Thoracic aorta (tissue), 2 donors: Measurements from ENCODE around the gene RUBCNL. TPM values are rescaled to one million over a fixed set of nuclear protein-coding genes. Genes with fewer than 3 reads are reported as not detected.

ENCODE experiments used
- ATAC-seq: fragments of 150-250 bp; one replicate; pipeline ENCODE4 v1.8.0; 2017; ENCODE audit warnings: low read depth; ENCODE audit not compliant: insufficient number of reproducible peaks, low FRiP score
- DNase-seq: peaks from one replicate; pipeline ENCODE4 v3.0.0-alpha.2; 2020; ENCODE audit warnings: low spot score
- H3K27ac ChIP-seq, 2 donors: fragments of 200-600 bp; sonication (generic); 1 replicate in 1 of 2; 2 replicates in 1 of 2; pipeline ENCODE4 v1.5.1; 2016; ENCODE audit warnings: mild to moderate bottlenecking in 2 of 2, moderate library complexity in 2 of 2
- H3K27me3 ChIP-seq: fragments of 200-600 bp; sonication (generic); replicated peaks from 2 replicates; pipeline ENCODE4 v1.6.0; 2016; ENCODE audit warnings: mild to moderate bottlenecking; ENCODE audit not compliant: insufficient read depth
- H3K36me3 ChIP-seq: fragments of 200-600 bp; sonication (generic); one replicate; pipeline ENCODE4 v1.5.1; 2016
- H3K4me1 ChIP-seq, 2 donors: fragments of 200-600 bp; sonication (generic); 1 replicate in 1 of 2; 2 replicates in 1 of 2; pipeline versions ENCODE4 v1.5.1 to v1.6.0; 2016; ENCODE audit warnings: low read depth in 2 of 2, mild to moderate bottlenecking in 1 of 2; ENCODE audit not compliant: control insufficient read depth in 1 of 2
- H3K4me3 ChIP-seq: fragments of 200-600 bp; sonication (generic); 2 replicates; pipeline ENCODE4 v1.5.1; 2016; ENCODE audit warnings: mild to moderate bottlenecking
- H3K9me3 ChIP-seq: fragments of 200-600 bp; sonication (generic); 2 replicates; pipeline ENCODE4 v1.5.1; 2016
- total RNA-seq, 2 donors: library from RNA; depleted of rRNA; stranded (reverse); fragments of >200 nt; gene quantifications; one replicate each; pipeline versions ENCODE4 v1.1.0 to v1.2.3, GENCODE V29; 2016
- TF ChIP-seq, protein P1 (sequence below): fragments of 200-600 bp; sonication (generic); IDR thresholded peaks from one replicate; pipeline ENCODE4 v1.5.1; 2019; ENCODE audit warnings: antibody characterized with exemption

RUBCNL gene
- total RNA-seq, 2 donors from 2014 or later: 7.3 to 14.0 TPM

GRCh38 chr13:46402178-46402577 lies 15.1 kb upstream of the RUBCNL start:
- Histone ChIP-seq H3K4me1 (peaks cover 11 to 17% of the 10 kb centered on the region in 2 donors), H3K27ac (no peak overlapping the region), H3K9me3 (no peaks in the 10 kb centered on the region), H3K4me3 (no peak overlapping the region), H3K36me3 (no peaks in the 10 kb centered on the region), H3K27me3 (no peaks in the 10 kb centered on the region)
- no peak for ATAC-seq
- DNase-seq: no peak
- TF ChIP-seq, protein P1, sequence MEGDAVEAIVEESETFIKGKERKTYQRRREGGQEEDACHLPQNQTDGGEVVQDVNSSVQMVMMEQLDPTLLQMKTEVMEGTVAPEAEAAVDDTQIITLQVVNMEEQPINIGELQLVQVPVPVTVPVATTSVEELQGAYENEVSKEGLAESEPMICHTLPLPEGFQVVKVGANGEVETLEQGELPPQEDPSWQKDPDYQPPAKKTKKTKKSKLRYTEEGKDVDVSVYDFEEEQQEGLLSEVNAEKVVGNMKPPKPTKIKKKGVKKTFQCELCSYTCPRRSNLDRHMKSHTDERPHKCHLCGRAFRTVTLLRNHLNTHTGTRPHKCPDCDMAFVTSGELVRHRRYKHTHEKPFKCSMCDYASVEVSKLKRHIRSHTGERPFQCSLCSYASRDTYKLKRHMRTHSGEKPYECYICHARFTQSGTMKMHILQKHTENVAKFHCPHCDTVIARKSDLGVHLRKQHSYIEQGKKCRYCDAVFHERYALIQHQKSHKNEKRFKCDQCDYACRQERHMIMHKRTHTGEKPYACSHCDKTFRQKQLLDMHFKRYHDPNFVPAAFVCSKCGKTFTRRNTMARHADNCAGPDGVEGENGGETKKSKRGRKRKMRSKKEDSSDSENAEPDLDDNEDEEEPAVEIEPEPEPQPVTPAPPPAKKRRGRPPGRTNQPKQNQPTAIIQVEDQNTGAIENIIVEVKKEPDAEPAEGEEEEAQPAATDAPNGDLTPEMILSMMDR: no peak

- TF ChIP-seq, protein P1: no peak
These were observed 14.4 kb upstream of the RUBCNL start for GRCh38 chr13:46401432-46401831.

DNA sequence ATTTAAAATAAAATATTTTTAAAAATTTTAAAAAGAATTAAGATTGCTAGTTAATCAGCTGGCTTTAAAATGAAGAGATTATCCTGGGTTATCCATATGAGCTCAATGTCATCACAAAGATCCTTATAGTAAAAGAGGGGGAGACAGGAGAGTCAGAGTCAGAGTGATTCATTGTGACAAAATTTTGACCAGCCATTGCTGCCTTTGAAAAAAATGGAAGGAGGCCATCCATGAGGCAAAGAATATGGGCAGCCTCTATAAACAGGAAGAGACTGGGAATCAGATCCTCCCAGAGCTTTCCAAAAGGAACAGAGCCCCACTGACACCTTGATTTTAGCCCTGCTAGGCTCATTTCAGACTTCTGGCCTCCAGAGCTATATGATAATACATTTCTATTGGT lies 9.3 kb upstream of the RUBCNL start:
- H3K27ac ChIP-seq: no peak overlapping the region
- no peak overlapping the region for H3K4me3 ChIP-seq
- TF ChIP-seq, protein P1: no peak
- DNase-seq: no peak
- H3K9me3 ChIP-seq: no peaks in the 10 kb centered on the region
- H3K4me1 ChIP-seq: peaks cover 11 to 16% of the 10 kb centered on the region in 2 donors
- H3K27me3 ChIP-seq: no peaks in the 10 kb centered on the region
- ATAC-seq: no peak
- H3K36me3 ChIP-seq: no peaks in the 10 kb centered on the region

More at GRCh38 chr13:46401432-46401831, 14.4 kb upstream of the RUBCNL start:
- no peak overlapping the region for H3K27ac ChIP-seq
- H3K4me3 ChIP-seq: no peak overlapping the region
- ATAC-seq (no peak), DNase-seq (no peak)
- no peaks in the 10 kb centered on the region for H3K27me3 ChIP-seq
- no peaks in the 10 kb centered on the region for H3K9me3 ChIP-seq
- H3K36me3 ChIP-seq: no peaks in the 10 kb centered on the region
- peaks cover 11 to 17% of the 10 kb centered on the region in 2 donors for H3K4me1 ChIP-seq

DNA sequence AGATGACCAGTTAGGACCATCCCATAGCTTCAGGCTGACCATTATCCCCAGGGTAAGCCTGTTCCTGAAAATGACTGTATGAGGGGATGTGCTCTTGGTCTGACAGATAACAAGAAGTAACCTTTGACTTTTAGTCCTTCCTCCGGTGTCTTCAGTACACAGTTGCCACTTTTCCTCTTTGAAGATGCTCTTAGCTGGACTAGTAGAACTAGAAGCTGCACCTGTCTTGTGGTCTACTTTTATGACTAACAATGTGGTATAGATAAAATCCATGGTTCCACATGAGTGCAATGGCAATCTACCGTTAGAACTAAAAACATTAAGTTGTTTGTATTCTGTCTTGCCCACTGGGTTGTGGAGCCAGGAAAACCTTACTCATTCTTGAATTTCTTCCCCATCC lies 5.9 kb upstream of the RUBCNL start:
- Histone ChIP-seq H3K9me3 (no peaks in the 10 kb centered on the region), H3K36me3 (no peaks in the 10 kb centered on the region), H3K27ac (no peak overlapping the region), H3K4me1 (peaks cover 0 to 6% of the 10 kb centered on the region in 2 donors), H3K4me3 (no peak overlapping the region), H3K27me3 (no peaks in the 10 kb centered on the region)
- TF ChIP-seq, protein P1: no peak
- ATAC-seq: no peak
- no peak for DNase-seq

DNA sequence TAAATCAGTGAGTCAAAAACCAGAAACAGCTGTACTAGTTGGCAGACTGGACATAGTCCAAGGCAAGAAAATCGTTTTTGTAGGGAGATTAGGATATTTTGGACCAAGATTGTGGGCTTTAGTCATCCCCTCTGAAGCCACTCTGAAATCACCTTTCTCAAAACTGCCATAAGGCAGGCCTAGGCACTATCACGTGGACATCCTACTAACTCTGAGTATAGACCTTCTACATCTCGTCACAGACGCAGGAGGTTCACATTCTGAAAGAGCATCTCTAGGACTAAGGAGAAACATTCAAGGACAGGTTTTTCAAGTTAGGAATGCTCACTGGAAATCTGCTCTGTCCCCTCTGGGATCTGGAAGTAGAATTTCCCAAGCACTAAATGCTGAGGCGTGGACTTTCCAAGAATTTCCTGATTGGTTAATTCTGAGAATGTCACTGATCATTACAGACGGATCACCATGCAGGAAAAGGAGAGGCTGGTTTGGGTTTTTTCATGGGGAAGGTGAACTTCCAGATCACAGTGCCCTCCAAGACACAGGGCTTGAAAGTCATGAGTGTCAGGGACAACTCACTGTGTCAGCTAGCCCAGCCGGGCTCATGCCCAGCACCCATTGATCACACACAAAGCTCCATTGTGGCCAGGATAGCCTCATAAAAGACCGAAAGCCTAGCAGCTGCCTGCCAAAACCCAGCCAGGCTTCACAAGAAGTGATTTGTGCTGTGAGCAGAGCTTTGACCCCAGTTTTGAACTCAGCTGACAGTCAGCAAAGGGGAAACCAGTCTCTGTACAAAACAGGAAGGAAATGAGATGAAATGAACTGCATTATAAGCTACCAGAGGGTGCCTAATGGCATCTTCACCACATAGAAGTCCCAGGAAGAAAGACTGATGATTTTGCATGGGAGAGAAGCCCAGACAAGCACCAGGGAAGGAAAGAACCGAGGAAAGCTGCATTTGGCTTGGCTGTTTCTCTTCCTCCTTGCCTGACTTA lies 2.7 kb upstream of the RUBCNL start:
- H3K4me3 ChIP-seq: no peak overlapping the region
- DNase-seq (no peak), ATAC-seq (no peak)
- no peaks in the 10 kb centered on the region for H3K36me3 ChIP-seq
- H3K27ac ChIP-seq: no peak overlapping the region
- TF ChIP-seq, protein P1: no peak
- H3K9me3 ChIP-seq: no peaks in the 10 kb centered on the region
- no peaks in the 10 kb centered on the region for H3K27me3 ChIP-seq
- peaks cover 0 to 19% of the 10 kb centered on the region in 2 donors for H3K4me1 ChIP-seq
